LHCN-M2 (cell line): ENCODE data around the gene U2AF1. TPM values are rescaled to one million over a fixed set of nuclear protein-coding genes. Genes with fewer than 3 reads are reported as not detected.
"Not testable (repeated sequence)": the region's sequence is repeated elsewhere in the genome, so short reads cannot be mapped to it uniquely, and the experiment has no call there.

Experiments
- DNase-seq: peaks from one replicate; pipeline ENCODE4 v3.0.0-alpha.2; 2012; ENCODE audit warnings: low read depth
- total RNA-seq: library from RNA; depleted of rRNA; stranded (reverse); fragments of >200 nt; gene quantifications from 2 replicates; pipeline ENCODE4 v1.2.3, GENCODE V29; 2014

Gene U2AF1
- total RNA-seq, 1 experiment from 2014 or later = 32.1 TPM

DNA sequence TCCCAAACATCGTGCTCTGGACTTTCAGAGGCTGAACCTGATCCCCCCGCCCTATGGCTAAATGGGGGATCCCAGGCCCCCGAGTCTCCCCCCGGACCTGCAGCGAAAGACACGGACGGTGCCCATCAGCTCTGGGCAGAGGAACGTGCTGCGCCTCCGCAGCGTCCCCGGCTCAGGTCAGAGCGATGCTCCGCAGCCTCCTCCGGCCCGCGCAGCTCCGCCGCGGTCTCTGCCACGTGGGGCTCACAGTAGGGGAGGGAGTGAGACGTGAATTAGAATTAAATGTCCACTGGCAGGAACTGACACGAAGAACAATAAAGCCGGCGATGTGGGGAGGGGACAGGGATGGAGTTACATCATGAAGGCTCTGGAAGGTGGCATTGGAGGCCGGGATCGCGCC is 30.7 kb downstream of the U2AF1 start:
- DNase-seq = not testable (repeated sequence)

GRCh38 chr21:43076023-43076637 is 31.2 kb downstream of the U2AF1 start:
- not testable (repeated sequence) for DNase-seq

- not testable (repeated sequence) for DNase-seq
These were observed 32.0 kb downstream of the U2AF1 start, which contains the start of gene CBS for GRCh38 chr21:43075170-43076022. Gene CBS, minus strand, starts transcription at chr21:43075835. Its CDS starts 3,642 bp downstream, at chr21:43072193.

DNA sequence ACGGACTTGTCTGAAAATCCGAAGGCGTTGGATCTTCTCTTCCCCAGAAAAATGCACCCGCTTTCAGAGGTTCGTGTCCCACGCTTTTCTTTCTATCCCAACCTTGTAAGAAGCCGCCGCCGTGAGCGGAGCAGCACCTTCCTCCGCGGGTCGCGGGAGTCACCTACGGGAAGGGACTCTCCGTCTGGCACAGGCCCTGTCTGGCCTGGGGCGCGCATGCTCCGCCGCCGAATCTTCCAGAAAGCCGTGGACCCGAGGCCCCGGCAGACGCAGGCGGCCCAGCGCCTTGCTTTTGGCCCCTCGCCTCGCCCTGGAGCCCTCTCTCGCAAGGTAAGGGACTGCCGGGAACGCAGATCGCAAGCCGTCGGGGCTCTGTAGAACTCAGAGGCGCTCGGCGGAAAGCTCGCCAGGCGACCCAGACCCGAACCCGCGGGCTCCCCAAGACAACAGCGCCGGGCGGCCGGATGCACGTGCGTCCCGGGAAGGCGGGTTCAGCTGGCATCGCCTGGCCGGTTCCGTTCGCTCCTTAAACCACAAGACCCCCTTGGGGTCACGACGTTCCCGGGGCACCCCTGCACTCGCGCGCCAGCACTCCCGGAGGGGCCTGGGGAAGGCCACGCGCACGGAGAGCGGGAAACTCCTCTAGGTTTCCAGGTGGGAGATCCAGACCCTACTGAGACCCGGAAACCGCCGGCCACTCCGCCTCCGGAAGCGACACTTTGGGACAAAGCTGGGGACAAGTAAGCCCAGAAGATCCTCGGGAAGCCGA is 32.8 kb downstream of the U2AF1 start:
- DNase-seq = not testable (repeated sequence)

- DNase-seq = not testable (repeated sequence)
These were observed 34.6 kb downstream of the U2AF1 start for GRCh38 chr21:43072742-43073141.

DNA sequence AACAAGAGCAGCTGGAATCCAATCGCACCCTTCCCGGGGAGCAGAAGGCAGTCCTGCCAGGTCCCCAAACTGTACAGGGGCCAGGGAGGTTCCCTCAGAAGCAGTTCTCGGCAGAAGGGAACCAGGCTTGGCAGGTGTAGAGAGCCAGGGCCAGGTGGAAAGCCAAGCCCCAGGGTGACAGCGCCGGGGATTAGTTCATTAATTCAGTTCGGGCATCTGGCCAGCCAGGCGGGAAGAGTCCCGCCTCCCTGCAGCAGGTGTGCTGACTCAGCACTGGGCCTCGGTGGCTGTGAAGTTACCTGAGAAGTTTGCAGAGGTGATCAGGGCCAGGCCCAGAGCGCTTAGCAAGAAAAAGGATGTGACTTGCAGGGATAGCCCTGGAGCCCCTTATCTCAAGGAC is 37.7 kb downstream of the U2AF1 start:
- not testable (repeated sequence) for DNase-seq

DNA sequence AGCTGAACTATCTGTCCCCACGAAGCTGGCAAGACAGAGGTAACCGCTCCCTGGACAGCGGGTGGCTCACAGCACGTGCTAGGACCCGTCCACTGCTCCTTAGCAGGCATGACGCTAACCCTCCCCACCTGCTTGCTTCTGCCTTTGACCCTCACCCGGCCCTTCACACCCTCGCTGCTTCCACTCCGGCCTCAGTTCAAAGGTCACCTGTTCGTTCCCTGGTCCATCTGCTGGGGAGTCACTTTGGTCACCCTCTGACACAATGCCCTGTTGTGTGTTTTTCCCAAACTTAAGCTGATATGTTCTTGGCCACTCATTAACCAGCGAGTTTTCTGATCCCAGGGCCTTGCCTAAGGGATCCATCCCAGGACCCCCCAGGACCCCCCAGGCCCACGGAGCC is 39.3 kb downstream of the U2AF1 start:
- not testable (repeated sequence) for DNase-seq

DNA sequence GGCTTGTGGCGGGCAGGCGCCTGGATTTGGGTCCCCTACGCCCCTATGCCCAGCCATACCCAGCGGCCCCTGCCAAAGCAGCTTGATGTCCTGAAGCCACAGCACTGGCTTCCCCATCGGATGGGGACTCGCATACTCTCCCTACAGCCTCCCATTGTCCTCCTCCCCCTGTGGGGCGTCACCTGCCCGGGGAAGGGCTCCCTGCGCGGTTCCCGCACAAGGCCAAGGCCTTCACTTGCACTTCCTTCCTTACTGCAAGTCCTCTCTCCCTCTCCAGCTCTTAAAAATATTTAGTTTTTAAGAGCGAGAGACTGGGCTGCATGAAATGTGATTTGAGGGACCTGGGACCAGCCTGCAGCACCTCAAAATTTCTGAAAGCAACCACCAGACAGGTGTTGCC is 40.7 kb downstream of the U2AF1 start:
- DNase-seq = not testable (repeated sequence)

GRCh38 chr21:43065991-43066390 is 41.4 kb downstream of the U2AF1 start:
- DNase-seq = not testable (repeated sequence)

DNA sequence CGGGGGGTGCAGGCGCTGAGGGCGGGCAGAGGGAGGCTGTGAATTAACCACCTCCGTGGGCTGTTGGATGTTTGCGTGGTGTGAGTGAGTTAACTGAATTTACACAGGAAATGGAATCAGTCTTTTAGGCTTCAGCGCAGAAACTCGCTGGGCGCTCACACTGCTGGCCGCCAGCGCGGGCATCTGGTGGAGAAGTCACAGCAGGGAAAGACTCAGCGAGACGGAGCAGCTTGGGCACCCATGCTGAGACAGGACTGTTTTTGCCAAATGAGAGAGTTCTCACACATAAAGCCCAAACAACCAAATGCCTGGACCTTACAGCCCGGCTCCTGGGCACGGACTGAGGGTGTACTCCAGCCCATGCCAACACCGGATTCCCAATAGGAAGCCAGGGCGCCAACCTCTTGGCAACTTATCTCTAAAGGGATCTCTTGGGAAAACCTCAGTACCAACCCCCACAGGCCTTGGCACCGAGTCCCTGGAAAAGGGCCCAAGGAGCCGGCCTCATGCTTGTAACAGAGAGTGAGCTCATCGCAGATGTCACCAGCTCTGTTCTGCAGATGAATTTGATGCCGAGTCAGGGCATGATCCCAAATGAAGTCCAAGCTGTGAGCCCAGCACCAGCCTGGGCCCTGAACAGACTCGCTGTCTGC is 43.0 kb downstream of the U2AF1 start:
- not testable (repeated sequence) for DNase-seq

DNA sequence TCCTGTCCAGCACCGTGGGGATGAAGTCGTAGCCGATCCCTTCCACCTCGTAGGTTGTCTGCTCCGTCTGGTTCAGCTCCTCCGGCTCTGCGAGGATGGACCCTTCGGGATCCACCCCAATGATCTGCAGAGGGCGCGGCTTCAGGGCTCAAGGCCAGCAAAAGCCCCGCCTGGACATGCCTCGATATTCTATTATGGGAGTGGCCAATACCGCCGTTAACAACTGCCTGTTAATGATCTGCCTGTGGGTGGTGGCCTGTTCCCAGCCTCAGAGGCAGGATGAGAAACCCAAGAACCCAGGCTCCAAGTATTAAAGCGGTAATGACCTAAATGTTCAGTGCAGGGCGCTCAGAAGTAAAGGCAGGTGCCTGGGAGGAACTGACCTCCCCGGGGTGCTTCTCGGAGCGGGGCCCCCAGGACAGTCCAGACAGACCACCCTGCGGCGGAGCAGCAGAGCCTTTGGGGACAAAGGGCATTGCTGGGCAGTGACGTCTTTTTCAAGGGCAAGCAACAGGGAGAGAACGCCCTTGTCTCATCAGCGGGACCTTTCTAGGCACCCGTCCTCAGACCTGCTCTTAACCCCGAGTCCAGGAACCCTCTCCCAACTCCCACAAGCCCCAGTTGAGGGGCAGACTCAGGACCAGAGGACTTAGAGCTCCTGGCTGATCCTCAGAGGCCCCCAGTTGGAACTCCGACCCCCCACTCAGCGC is 44.3 kb downstream of the U2AF1 start:
- DNase-seq = not testable (repeated sequence)

DNA sequence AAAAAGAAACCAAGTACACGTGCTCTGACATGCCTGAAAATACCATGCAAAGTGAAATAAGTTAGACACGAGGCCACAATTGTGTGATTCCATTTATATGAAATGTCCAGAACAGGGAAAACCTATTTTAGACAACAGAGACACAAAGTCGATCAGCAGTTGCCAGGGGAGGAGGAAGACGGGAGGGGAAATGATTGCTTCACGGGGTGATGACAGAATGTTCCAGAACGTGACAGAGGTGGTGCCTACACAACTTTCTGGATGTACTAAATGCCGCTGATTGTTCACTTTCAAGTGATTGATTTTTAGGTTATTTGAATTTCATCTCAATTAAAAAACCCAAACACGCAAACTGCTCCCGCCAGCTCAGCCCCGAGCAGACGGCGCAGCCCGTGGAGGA is 54.3 kb downstream of the U2AF1 start:
- DNase-seq = not testable (repeated sequence)

GRCh38 chr21:43045876-43046821 is 61.2 kb downstream of the U2AF1 start:
- DNase-seq = not testable (repeated sequence)

- not testable (repeated sequence) for DNase-seq
These were observed 62.0 kb downstream of the U2AF1 start for GRCh38 chr21:43045165-43045875.

DNA sequence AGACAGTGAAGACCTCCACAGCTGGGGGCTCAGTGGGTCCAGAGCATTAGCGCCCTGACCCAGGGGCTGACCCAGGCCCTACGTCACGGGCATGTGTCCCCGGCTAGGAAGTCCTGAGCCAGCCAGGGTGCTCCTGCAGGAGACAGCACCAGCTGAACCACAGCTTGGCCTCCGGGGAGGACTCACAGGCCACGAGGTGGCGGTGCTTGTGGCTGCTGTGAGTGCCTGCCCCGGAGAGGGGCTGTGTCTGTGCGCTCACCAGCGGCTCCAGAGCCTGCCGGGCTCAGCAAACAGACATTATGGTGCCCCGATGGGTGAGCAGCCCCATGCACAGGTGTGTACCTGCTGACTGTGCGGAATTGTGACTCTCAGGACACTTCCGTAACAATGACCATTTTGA is 62.8 kb downstream of the U2AF1 start:
- not testable (repeated sequence) for DNase-seq

DNA sequence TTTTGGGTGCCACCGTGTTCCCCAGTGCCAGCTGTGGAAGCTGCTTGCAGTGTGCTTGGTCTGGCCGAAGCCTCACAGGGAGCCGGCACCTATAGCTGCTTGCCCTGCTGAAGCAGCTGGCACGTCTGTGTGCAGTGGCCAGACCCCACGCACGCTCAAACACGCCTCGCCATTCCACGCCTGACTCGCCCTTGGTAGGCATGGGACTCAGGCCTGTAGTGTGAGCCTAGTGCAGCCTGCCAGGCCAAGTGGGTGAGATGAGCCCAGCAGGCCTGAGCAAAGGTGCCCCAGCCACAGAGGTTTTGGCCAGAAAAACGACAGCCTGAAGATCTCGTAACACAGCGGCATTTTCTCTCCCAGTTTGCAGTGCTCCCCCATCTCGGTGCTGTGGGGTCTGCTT is 64.1 kb downstream of the U2AF1 start:
- DNase-seq = not testable (repeated sequence)
